B cell (primary cell): ENCODE data around the gene TMEM79. TPM values are rescaled to one million over a fixed set of nuclear protein-coding genes. Genes with fewer than 3 reads are reported as not detected.
"Not testable (repeated sequence)": the region's sequence is repeated elsewhere in the genome, so short reads cannot be mapped to it uniquely, and the experiment has no call there.

Experiments
- ATAC-seq: fragments of 200-7000 bp; cut with Tn5 transposase; one replicate; pipeline ENCODE4 v1.10.0; 2021; ENCODE audit warnings: low read depth, mild to moderate bottlenecking, moderate number of reproducible peaks, moderate library complexity
- CTCF ChIA-PET: fragments of 350-600 bp; sonication (Branson Sonifier 250); formaldehyde crosslinking; loops from one replicate; lab custom pipeline; 2021; ENCODE audit warnings: antibody characterized with exemption, inconsistent platforms; lab: Charles Lee
- POLR2A ChIA-PET: fragments of 350-600 bp; sonication (Branson Sonifier 250); formaldehyde crosslinking; loops from one replicate; lab custom pipeline; 2021; ENCODE audit warnings: antibody characterized with exemption; lab: Charles Lee
- DNase-seq: peaks from one replicate; pipeline ENCODE4 v3.0.0; 2013
- H2AFZ ChIP-seq: 2 replicates; pipeline ENCODE4 v1.6.1; 2012; ENCODE audit warnings: mild to moderate bottlenecking, low read depth, low read length; ENCODE audit not compliant: insufficient read depth, poor library complexity, severe bottlenecking
- H3K27ac ChIP-seq, 2 donors: 1 replicate in 1 of 2; 2 replicates in 1 of 2; pipeline ENCODE4 v1.5.1; 2012 to 2013; ENCODE audit warnings: low read length in 2 of 2, mild to moderate bottlenecking in 2 of 2, moderate library complexity in 1 of 2
- H3K27me3 ChIP-seq, 4 experiments: fragments of 200-600 bp in 1 of 4; sonication (generic) in 1 of 4; replicated peaks in 1 of 4; 1 replicate in 2 of 4; 2 replicates in 2 of 4; pipeline versions ENCODE4 v1.6.1 to v1.7.0; 2013 to 2016; ENCODE audit warnings: low read length in 3 of 4, mild to moderate bottlenecking in 2 of 4, mixed read lengths in 1 of 4, moderate library complexity in 1 of 4; ENCODE audit not compliant: insufficient read depth in 4 of 4, control insufficient read depth in 3 of 4; ENCODE audit errors: control extremely low read depth in 1 of 4
- H3K36me3 ChIP-seq, 2 experiments: replicated peaks in 1 of 2; 1 replicate in 1 of 2; 2 replicates in 1 of 2; pipeline versions ENCODE4 v1.6.1 to v1.7.1; 2013; ENCODE audit warnings: low read length in 1 of 2; ENCODE audit not compliant: insufficient read depth in 2 of 2, control insufficient read depth in 1 of 2; ENCODE audit errors: control extremely low read depth in 1 of 2, extremely low read depth in 1 of 2
- H3K4me1 ChIP-seq, 2 donors: fragments of 200-600 bp in 1 of 2; sonication (generic) in 1 of 2; 1 replicate in 1 of 2; 2 replicates in 1 of 2; pipeline versions ENCODE4 v1.5.1 to v1.6.1; 2013 to 2017; ENCODE audit warnings: low read length in 2 of 2; ENCODE audit not compliant: control insufficient read depth in 2 of 2, insufficient read depth in 2 of 2
- H3K4me2 ChIP-seq: replicated peaks from 2 replicates; pipeline ENCODE3; 2012; ENCODE audit warnings: mild to moderate bottlenecking, low read depth, low read length; ENCODE audit not compliant: poor library complexity, severe bottlenecking
- H3K4me3 ChIP-seq, 5 experiments: fragments of 200-600 bp in 1 of 5; sonication (generic) in 1 of 5; 1 replicate in 3 of 5; 2 replicates in 2 of 5; pipeline versions ENCODE4 v1.5.1 to v1.7.0; 2011 to 2016; ENCODE audit warnings: low read length in 4 of 5, mild to moderate bottlenecking in 4 of 5, low read depth in 2 of 5, control low read depth in 1 of 5, moderate library complexity in 1 of 5; ENCODE audit not compliant: insufficient read depth in 1 of 5; ENCODE audit errors: control extremely low read depth in 1 of 5, extremely low read depth in 1 of 5
- H3K79me2 ChIP-seq: fragments of 200-600 bp; sonication (generic); one replicate; pipeline ENCODE4 v1.6.0; 2016; ENCODE audit warnings: low read length; ENCODE audit not compliant: control insufficient read depth, insufficient read depth
- H3K9ac ChIP-seq: fragments of 200-600 bp; sonication (generic); 2 replicates; pipeline ENCODE4 v1.6.1; 2017; ENCODE audit warnings: mild to moderate bottlenecking, low read length, moderate library complexity
- H3K9me3 ChIP-seq, 3 donors: one replicate each; pipeline versions ENCODE4 v1.6.1 to v1.7.1; 2013; ENCODE audit warnings: low read length in 2 of 3; ENCODE audit not compliant: control insufficient read depth in 2 of 3, insufficient read depth in 1 of 3; ENCODE audit errors: control extremely low read depth in 1 of 3
- H4K20me1 ChIP-seq: 2 replicates; pipeline ENCODE4 v1.6.0; 2012; ENCODE audit warnings: mild to moderate bottlenecking, low read length; ENCODE audit not compliant: insufficient read depth, control insufficient read depth, poor library complexity, severe bottlenecking
- H3K27ac Mint-ChIP-seq: one replicate; pipeline ENCODE4 v1.8.0; 2021; ENCODE audit warnings: mixed read lengths
- H3K27me3 Mint-ChIP-seq: one replicate; pipeline ENCODE4 v1.8.0; 2021; ENCODE audit warnings: mixed read lengths
- H3K4me1 Mint-ChIP-seq: one replicate; pipeline ENCODE4 v1.8.0; 2021; ENCODE audit warnings: mixed read lengths
- H3K4me3 Mint-ChIP-seq: one replicate; pipeline ENCODE4 v1.8.0; 2021; ENCODE audit warnings: mixed read lengths
- H3K9me3 Mint-ChIP-seq: one replicate; pipeline ENCODE4 v1.8.0; 2022; ENCODE audit warnings: mixed read lengths; ENCODE audit not compliant: insufficient read depth
- EZH2 ChIP-seq: IDR thresholded peaks from 2 replicates; pipeline ENCODE4 v1.6.1; 2012; ENCODE audit warnings: borderline replicate concordance, low read depth, mild to moderate bottlenecking, moderate library complexity, low read length; ENCODE audit not compliant: insufficient read depth, poor library complexity, severe bottlenecking
- WGBS: methylation state at CpG from one replicate; pipeline ENCODE4 v1.1.5; 2013; ENCODE audit warnings: missing lambda C conversion rate; ENCODE audit not compliant: insufficient coverage; 5-methylcytosine and 5-hydroxymethylcytosine counted together
- intact Hi-C: fragments of 100-400 bp; cut with micrococcal nuclease; formaldehyde crosslinking; loops from one replicate; pipeline ENCODE4 v1.10.0; 2022
- polyA plus RNA-seq: library from polyadenylated mRNA; depleted of rRNA; stranded (reverse); fragments of >200 nt; gene quantifications from 2 replicates; pipeline ENCODE4 v1.2.3, GENCODE V29; 2012
- total RNA-seq, 2 donors: library from RNA; stranded (reverse); fragments of 120-200 nt in 1 of 2; gene quantifications; 1 replicate in 1 of 2; 2 replicates in 1 of 2; pipeline versions ENCODE4 v1.2.3 to v1.2.4, GENCODE V29; 2013 to 2022
- TF ChIP-seq, protein P1 (sequence below): fragments of 200-600 bp; IDR thresholded peaks from one replicate; pipeline ENCODE4 v1.8.0; 2022; ENCODE audit warnings: antibody characterized with exemption, mild to moderate bottlenecking

Gene TMEM79
- total and polyA plus RNA-seq, 2 donors (not counting 1 experiment from before 2014, with no cell fraction given) = 11.5 to 19.1 TPM

DNA sequence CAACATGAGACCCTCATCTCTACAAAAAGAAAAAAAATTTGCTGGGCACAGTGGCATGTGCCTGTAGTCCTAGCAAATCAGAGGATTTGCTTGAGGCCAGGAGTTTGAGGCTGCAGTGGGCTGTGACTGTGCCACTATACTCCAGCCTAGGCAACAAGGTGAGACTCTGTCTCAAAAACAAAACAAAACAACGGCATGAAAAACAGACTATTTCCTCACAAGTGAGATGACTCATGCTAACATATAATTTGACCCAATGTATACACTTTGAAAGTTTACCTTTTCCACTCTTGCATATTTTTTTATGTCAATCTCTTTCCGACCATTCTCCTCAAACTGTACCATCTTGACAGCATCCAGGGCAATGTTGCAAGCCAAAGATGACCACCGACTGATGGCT is 36.4 kb downstream of the TMEM79 start:
- 80% methylated on average over 1 of the region's 3 CpGs for WGBS
- CTCF ChIA-PET = interaction anchor here (2.1 kb wide), 1 partner anchor 96 kb away, joined by 5 read pairs; no protein-coding TSS in a partner anchor
- H3K27ac Mint-ChIP-seq = peak overlapping the region; percentile 11

DNA sequence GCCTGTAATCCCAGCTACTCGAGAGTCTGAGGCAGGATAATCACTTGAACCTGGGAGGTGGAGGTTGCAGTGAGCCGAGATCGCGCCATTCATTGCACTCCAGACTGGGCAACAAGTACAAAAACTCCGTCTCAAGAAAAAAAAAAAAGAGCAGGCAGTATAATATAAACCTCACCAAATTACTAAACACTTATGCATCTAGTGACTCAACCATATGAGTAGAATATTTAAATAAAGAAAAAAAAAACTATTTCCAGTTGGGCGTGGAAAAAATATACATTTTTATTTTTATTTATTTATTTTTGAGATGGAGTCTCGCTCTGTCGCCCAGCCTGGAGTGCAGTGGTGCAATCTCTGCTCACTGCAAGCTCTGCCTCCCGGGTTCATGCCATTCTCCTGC is 39.1 kb downstream of the TMEM79 start:
- H3K4me1 Mint-ChIP-seq, intact Hi-C loops, H3K4me2 ChIP-seq, H4K20me1 ChIP-seq, ATAC-seq, H2AFZ ChIP-seq, CTCF ChIA-PET, H3K27me3 Mint-ChIP-seq, H3K4me1 ChIP-seq, H3K9me3 ChIP-seq, H3K4me3 Mint-ChIP-seq, H3K4me3 ChIP-seq, POLR2A ChIA-PET, H3K27ac ChIP-seq, H3K27ac Mint-ChIP-seq, H3K9me3 Mint-ChIP-seq, DNase-seq, H3K9ac ChIP-seq, H3K27me3 ChIP-seq: not testable (repeated sequence)
- 100% methylated on average over 1 of the region's 9 CpGs for WGBS
- H3K79me2 ChIP-seq = peaks cover 16% of the 10 kb centered on the region
- peaks cover 10 to 52% of the 10 kb centered on the region in 2 experiments for H3K36me3 ChIP-seq

More for the DNA sequence above, 36.4 kb downstream of the TMEM79 start:
- Histone ChIP-seq H3K4me1 (no peaks in the 10 kb centered on the region), H3K27me3 (no peaks in the 10 kb centered on the region), H3K36me3 (peaks cover 20 to 72% of the 10 kb centered on the region in 2 experiments), H4K20me1 (no peaks in the 10 kb centered on the region), H2AFZ (no peak overlapping the region), H3K4me3 (no peak overlapping the region), H3K9me3 (no peaks in the 10 kb centered on the region), H3K27ac (no peak overlapping the region), H3K79me2 (peaks cover 10% of the 10 kb centered on the region), H3K9ac (no peak overlapping the region), H3K4me2 (no peak overlapping the region)
- TF ChIP-seq EZH2 = no peak
- TF ChIP-seq, protein P1, sequence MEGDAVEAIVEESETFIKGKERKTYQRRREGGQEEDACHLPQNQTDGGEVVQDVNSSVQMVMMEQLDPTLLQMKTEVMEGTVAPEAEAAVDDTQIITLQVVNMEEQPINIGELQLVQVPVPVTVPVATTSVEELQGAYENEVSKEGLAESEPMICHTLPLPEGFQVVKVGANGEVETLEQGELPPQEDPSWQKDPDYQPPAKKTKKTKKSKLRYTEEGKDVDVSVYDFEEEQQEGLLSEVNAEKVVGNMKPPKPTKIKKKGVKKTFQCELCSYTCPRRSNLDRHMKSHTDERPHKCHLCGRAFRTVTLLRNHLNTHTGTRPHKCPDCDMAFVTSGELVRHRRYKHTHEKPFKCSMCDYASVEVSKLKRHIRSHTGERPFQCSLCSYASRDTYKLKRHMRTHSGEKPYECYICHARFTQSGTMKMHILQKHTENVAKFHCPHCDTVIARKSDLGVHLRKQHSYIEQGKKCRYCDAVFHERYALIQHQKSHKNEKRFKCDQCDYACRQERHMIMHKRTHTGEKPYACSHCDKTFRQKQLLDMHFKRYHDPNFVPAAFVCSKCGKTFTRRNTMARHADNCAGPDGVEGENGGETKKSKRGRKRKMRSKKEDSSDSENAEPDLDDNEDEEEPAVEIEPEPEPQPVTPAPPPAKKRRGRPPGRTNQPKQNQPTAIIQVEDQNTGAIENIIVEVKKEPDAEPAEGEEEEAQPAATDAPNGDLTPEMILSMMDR = no peak
- DNase-seq (no peak), ATAC-seq (no peak)
- POLR2A ChIA-PET = no interaction called here
- intact Hi-C loops = no loop called here
- no peaks in the 10 kb centered on the region for H3K27me3 Mint-ChIP-seq
- no peaks in the 10 kb centered on the region for H3K4me1 Mint-ChIP-seq
- no peak overlapping the region for H3K4me3 Mint-ChIP-seq
- H3K9me3 Mint-ChIP-seq = no peaks in the 10 kb centered on the region
